HepG2 (cell line): ENCODE results near the gene RAC3. TPM values are rescaled to one million over a fixed set of nuclear protein-coding genes. Genes with fewer than 3 reads are reported as not detected.

ENCODE experiments used
- CENPX ChIP-seq: sonication (generic); formaldehyde crosslinking; IDR thresholded peaks from 2 replicates; pipeline ENCODE4 v1.9.0; 2021; ENCODE audit warnings: mild to moderate bottlenecking, missing genetic modification reagents, moderate library complexity
- ELF3 ChIP-seq: IDR thresholded peaks from 2 replicates; pipeline ENCODE4 v1.6.1; 2016; ENCODE audit warnings: missing genetic modification reagents, missing compliant biosample characterization
- EZH2 ChIP-seq: conservative IDR thresholded peaks from 2 replicates; pipeline ENCODE4 v1.6.1; 2012; ENCODE audit warnings: mild to moderate bottlenecking, low read depth, low read length, moderate library complexity
- GPN1 ChIP-seq: sonication (generic); formaldehyde crosslinking; IDR thresholded peaks from 2 replicates; pipeline ENCODE4 v1.5.1; 2020; ENCODE audit warnings: missing genetic modification reagents, borderline replicate concordance
- HMGA1 ChIP-seq: sonication (generic); formaldehyde crosslinking; conservative IDR thresholded peaks from 2 replicates; pipeline ENCODE4 v1.4.0; 2020; ENCODE audit warnings: missing genetic modification reagents
- IKZF1 ChIP-seq: fragments of 450-650 bp; IDR thresholded peaks from 2 replicates; pipeline ENCODE4 v1.7.1; 2016
- MTF2 ChIP-seq: sonication (generic); formaldehyde crosslinking; IDR thresholded peaks from 2 replicates; pipeline ENCODE4 v1.5.0; 2020; ENCODE audit warnings: missing genetic modification reagents, borderline replicate concordance
- PITX1 ChIP-seq: sonication (generic); formaldehyde crosslinking; IDR thresholded peaks from 2 replicates; pipeline ENCODE4 v1.5.1; 2020; ENCODE audit warnings: mild to moderate bottlenecking, missing genetic modification reagents
- RARG ChIP-seq: sonication (generic); formaldehyde crosslinking; IDR thresholded peaks from 2 replicates; pipeline ENCODE4 v1.4.0; 2020; ENCODE audit warnings: low read depth, mild to moderate bottlenecking, missing genetic modification reagents
- REL ChIP-seq: sonication (generic); formaldehyde crosslinking; conservative IDR thresholded peaks from 2 replicates; pipeline ENCODE4 v1.8.0; 2022; ENCODE audit warnings: mild to moderate bottlenecking, missing genetic modification reagents, moderate library complexity
- SMAD1 ChIP-seq: sonication (generic); formaldehyde crosslinking; IDR thresholded peaks from 2 replicates; pipeline ENCODE4 v1.4.0; 2020; ENCODE audit warnings: missing genetic modification reagents, low read depth, mild to moderate bottlenecking, borderline replicate concordance
- SMYD3 ChIP-seq: sonication (generic); formaldehyde crosslinking; IDR thresholded peaks from 2 replicates; pipeline ENCODE4 v1.8.1; 2023; ENCODE audit warnings: mild to moderate bottlenecking, missing genetic modification reagents
- TOPORS ChIP-seq: sonication (generic); formaldehyde crosslinking; IDR thresholded peaks from 2 replicates; pipeline ENCODE4 v1.8.0; 2023; ENCODE audit warnings: mild to moderate bottlenecking, missing genetic modification reagents
- ZNF12 ChIP-seq: sonication (generic); formaldehyde crosslinking; IDR thresholded peaks from 2 replicates; pipeline ENCODE4 v1.5.0; 2020; ENCODE audit warnings: missing genetic modification reagents
- ZNF841 ChIP-seq: sonication (generic); formaldehyde crosslinking; IDR thresholded peaks from 2 replicates; pipeline ENCODE4 v1.8.1; 2023; ENCODE audit warnings: missing genetic modification reagents, borderline replicate concordance
- polyA plus RNA-seq, 8 experiments: library from polyadenylated mRNA; depleted of rRNA in 3 of 8; stranded (reverse) in 7 of 8; unstranded in 1 of 8; fragments of >200 nt; fragmentation: Illumina TruSeq in 4 of 8; extraction: Trizol in 4 of 8; gene quantifications; 2 replicates each; pipeline versions ENCODE4 v1.2.1 to v1.2.3, GENCODE V29; 2011 to 2016; ENCODE audit warnings: low read depth in 4 of 8, missing spikeins in 1 of 8, mixed read lengths in 1 of 8; ENCODE audit not compliant: insufficient read depth in 1 of 8
- total RNA-seq, 5 experiments: library from RNA; depleted of rRNA; stranded (reverse); fragments of >200 nt; fragmentation: Illumina TruSeq; extraction: Trizol; gene quantifications; 2 replicates each; pipeline ENCODE4 v1.2.3, GENCODE V29; 2016; ENCODE audit warnings: low read depth in 1 of 5
- TF ChIP-seq, protein P1 (sequence below): sonication (generic); formaldehyde crosslinking; IDR thresholded peaks from 2 replicates; pipeline ENCODE4 v1.5.1; 2020; ENCODE audit warnings: mild to moderate bottlenecking, missing genetic modification reagents, borderline replicate concordance
- TF ChIP-seq, protein P2 (sequence below): sonication (generic); formaldehyde crosslinking; IDR thresholded peaks from 2 replicates; pipeline ENCODE4 v1.8.1; 2023; ENCODE audit warnings: mild to moderate bottlenecking, moderate library complexity, missing genetic modification reagents
- TF ChIP-seq, protein P3 (sequence below): sonication (generic); formaldehyde crosslinking; conservative IDR thresholded peaks from 2 replicates; pipeline ENCODE4 v1.5.0; 2020; ENCODE audit warnings: missing genetic modification reagents
- TF ChIP-seq, protein P4 (sequence below): sonication (generic); formaldehyde crosslinking; IDR thresholded peaks from 2 replicates; pipeline ENCODE4 v1.4.0; 2020; ENCODE audit warnings: missing genetic modification reagents
- TF ChIP-seq, protein P5 (sequence below): sonication (generic); formaldehyde crosslinking; IDR thresholded peaks from 2 replicates; pipeline ENCODE4 v1.8.1; 2023; ENCODE audit warnings: missing genetic modification reagents, mild to moderate bottlenecking, borderline replicate concordance
- TF ChIP-seq, protein P6 (sequence below): sonication (generic); formaldehyde crosslinking; IDR thresholded peaks from 2 replicates; pipeline ENCODE4 v1.9.0; 2021; ENCODE audit warnings: missing genetic modification reagents, borderline replicate concordance

RAC3 gene
- total and polyA plus RNA-seq, 2 of the 13 experiments (the other 11 are each of a cell fraction or from before 2014, with no cell fraction given) = 10.5 to 21.3 TPM

DNA sequence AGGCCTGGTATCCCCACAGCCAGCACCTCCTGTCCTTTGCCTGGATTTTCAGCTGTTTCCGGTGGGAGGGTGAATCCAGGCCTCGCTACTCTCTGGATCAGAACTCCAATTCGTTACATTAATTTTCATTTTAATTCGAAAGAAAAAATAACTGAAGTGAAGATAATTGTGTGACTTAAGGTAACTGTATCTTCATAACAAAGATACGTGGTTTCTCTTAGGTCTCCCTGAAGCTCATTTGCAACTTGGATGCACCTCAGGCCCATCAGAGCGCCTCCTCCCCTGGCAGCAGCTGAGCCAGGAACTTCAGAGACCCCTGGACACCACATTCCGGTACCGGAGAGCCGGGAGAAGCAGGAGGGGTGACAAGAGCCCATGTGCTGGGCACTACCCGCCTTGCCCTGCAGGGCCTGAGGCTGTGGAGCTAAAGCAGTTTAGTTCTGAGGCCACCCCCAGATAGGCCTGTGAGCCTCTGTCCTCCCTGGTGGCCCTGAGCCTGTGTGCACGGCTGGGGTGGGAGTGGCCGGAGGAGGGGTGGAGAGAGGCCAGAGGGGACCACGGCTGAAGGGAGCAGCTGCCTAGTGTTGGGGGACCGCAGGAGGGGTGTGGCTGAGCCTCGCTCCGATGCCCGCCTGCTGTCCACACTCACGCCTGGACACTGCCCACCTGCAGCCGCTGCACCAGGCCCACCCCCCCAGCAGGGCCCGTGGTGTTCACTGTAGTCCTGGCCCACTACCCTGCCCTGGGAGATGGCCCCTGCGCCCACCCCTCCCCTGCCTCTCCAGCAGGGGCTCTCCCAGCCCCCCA, 45.5 kb downstream of the RAC3 start (continued):
- TF ChIP-seq SMYD3 (no peak), ELF3 (no peak), ZNF841 (CRISPR knock-in tag) (no peak), SMAD1 (CRISPR knock-in tag) (no peak), TOPORS (CRISPR knock-in tag) (no peak), RARG (CRISPR knock-in tag) (no peak), MTF2 (CRISPR knock-in tag) (no peak), CENPX (CRISPR knock-in tag) (no peak), HMGA1 (CRISPR knock-in tag) (no peak), IKZF1 (no peak), PITX1 (no peak), EZH2 (no peak), ZNF12 (CRISPR knock-in tag) (no peak), REL (CRISPR knock-in tag) (no peak; the same call in 1 of the 2 replicates), GPN1 (CRISPR knock-in tag) (no peak)
- TF ChIP-seq, protein P1, sequence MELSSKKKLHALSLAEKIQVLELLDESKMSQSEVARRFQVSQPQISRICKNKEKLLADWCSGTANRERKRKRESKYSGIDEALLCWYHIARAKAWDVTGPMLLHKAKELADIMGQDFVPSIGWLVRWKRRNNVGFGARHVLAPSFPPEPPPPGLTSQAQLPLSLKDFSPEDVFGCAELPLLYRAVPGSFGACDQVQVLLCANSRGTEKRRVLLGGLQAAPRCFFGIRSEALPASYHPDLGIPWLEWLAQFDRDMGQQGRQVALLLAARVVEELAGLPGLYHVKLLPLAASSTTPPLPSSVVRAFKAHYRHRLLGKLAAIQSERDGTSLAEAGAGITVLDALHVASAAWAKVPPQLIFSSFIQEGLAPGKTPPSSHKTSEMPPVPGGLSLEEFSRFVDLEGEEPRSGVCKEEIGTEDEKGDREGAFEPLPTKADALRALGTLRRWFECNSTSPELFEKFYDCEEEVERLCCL (CRISPR knock-in tag) = no peak
- TF ChIP-seq, protein P2, sequence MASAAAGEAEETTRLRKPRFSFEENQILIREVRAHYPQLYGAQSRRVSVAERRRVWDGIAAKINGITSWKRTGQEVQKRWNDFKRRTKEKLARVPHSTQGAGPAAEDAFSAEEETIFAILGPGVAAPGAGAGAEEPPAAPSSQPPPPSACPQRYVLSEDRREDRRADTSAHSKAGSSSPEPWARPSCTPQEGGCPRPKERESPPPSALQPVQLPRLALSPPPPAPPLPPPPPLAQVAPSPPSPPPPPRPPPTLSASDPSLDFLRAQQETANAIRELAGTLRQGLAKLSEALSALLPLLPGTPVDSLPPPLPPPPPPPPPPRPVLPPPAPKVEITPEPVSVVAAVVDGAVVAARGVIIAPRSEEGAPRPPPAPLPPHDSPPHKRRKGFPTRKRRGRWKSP (CRISPR knock-in tag) = no peak
- TF ChIP-seq, protein P3, sequence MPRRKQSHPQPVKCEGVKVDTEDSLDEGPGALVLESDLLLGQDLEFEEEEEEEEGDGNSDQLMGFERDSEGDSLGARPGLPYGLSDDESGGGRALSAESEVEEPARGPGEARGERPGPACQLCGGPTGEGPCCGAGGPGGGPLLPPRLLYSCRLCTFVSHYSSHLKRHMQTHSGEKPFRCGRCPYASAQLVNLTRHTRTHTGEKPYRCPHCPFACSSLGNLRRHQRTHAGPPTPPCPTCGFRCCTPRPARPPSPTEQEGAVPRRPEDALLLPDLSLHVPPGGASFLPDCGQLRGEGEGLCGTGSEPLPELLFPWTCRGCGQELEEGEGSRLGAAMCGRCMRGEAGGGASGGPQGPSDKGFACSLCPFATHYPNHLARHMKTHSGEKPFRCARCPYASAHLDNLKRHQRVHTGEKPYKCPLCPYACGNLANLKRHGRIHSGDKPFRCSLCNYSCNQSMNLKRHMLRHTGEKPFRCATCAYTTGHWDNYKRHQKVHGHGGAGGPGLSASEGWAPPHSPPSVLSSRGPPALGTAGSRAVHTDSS (CRISPR knock-in tag) = no peak
- TF ChIP-seq, protein P4, sequence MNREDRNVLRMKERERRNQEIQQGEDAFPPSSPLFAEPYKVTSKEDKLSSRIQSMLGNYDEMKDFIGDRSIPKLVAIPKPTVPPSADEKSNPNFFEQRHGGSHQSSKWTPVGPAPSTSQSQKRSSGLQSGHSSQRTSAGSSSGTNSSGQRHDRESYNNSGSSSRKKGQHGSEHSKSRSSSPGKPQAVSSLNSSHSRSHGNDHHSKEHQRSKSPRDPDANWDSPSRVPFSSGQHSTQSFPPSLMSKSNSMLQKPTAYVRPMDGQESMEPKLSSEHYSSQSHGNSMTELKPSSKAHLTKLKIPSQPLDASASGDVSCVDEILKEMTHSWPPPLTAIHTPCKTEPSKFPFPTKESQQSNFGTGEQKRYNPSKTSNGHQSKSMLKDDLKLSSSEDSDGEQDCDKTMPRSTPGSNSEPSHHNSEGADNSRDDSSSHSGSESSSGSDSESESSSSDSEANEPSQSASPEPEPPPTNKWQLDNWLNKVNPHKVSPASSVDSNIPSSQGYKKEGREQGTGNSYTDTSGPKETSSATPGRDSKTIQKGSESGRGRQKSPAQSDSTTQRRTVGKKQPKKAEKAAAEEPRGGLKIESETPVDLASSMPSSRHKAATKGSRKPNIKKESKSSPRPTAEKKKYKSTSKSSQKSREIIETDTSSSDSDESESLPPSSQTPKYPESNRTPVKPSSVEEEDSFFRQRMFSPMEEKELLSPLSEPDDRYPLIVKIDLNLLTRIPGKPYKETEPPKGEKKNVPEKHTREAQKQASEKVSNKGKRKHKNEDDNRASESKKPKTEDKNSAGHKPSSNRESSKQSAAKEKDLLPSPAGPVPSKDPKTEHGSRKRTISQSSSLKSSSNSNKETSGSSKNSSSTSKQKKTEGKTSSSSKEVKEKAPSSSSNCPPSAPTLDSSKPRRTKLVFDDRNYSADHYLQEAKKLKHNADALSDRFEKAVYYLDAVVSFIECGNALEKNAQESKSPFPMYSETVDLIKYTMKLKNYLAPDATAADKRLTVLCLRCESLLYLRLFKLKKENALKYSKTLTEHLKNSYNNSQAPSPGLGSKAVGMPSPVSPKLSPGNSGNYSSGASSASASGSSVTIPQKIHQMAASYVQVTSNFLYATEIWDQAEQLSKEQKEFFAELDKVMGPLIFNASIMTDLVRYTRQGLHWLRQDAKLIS = no peak
- TF ChIP-seq, protein P5, sequence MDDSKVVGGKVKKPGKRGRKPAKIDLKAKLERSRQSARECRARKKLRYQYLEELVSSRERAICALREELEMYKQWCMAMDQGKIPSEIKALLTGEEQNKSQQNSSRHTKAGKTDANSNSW = no peak
- TF ChIP-seq, protein P6, sequence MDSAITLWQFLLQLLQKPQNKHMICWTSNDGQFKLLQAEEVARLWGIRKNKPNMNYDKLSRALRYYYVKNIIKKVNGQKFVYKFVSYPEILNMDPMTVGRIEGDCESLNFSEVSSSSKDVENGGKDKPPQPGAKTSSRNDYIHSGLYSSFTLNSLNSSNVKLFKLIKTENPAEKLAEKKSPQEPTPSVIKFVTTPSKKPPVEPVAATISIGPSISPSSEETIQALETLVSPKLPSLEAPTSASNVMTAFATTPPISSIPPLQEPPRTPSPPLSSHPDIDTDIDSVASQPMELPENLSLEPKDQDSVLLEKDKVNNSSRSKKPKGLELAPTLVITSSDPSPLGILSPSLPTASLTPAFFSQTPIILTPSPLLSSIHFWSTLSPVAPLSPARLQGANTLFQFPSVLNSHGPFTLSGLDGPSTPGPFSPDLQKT (CRISPR knock-in tag) = no peak
